Measurements from ENCODE around the gene ASZ1.

GRCh38 chr7:117320523-117320922, 106.8 kb downstream of the ASZ1 start:
- TF ChIP-seq CTCF (IDR thresholded peaks at IDR 0.05) (no peak), EZH2 (IDR thresholded peaks at IDR 0.05; ENCODE audit: borderline replicate concordance, insufficient read depth, low read depth, low read length, poor library complexity, severe bottlenecking) (no peak)

All from B cell (primary cell).